Right atrium auricular region (tissue), 2 donors: Measurements from ENCODE around the gene KCNA3. TPM values are rescaled to one million over a fixed set of nuclear protein-coding genes. Genes with fewer than 3 reads are reported as not detected.

Experiments used
- DNase-seq: peaks from one replicate; pipeline ENCODE4 v3.0.0-alpha.2; 2019; ENCODE audit warnings: low spot score
- H3K27ac ChIP-seq, 2 donors: fragments of 200-600 bp; sonication (generic); 1 replicate in 1 of 2; 2 replicates in 1 of 2; pipeline ENCODE4 v1.5.1; 2016 to 2019
- H3K27me3 ChIP-seq, 2 donors: fragments of 200-600 bp; sonication (generic); one replicate each; pipeline versions ENCODE4 v1.5.1 to v1.6.0; 2017 to 2019
- H3K36me3 ChIP-seq: fragments of 200-600 bp; sonication (generic); one replicate; pipeline ENCODE4 v1.5.1; 2016
- H3K4me1 ChIP-seq, 2 donors: fragments of 200-600 bp; sonication (generic); one replicate each; pipeline versions ENCODE4 v1.5.1 to v1.6.0; 2017 to 2019
- H3K4me3 ChIP-seq, 2 donors: fragments of 200-600 bp; sonication (generic); 1 replicate in 1 of 2; 2 replicates in 1 of 2; pipeline ENCODE4 v1.5.1; 2017 to 2019; ENCODE audit warnings: mild to moderate bottlenecking in 1 of 2, moderate library complexity in 1 of 2
- H3K9me3 ChIP-seq, 2 donors: fragments of 200-600 bp; sonication (generic); one replicate each; pipeline ENCODE4 v1.5.1; 2019
- total RNA-seq, 2 donors: library from RNA; depleted of rRNA; stranded (reverse); fragments of >200 nt; gene quantifications; one replicate each; pipeline ENCODE4 v1.1.0, GENCODE V29; 2016
- TF ChIP-seq, protein P1 (sequence below), 2 donors: fragments of 200-600 bp; sonication (generic); IDR thresholded peaks; one replicate each; pipeline ENCODE4 v1.5.1; 2019; ENCODE audit warnings: antibody characterized with exemption in 2 of 2

The KCNA3 gene
- total RNA-seq, 2 donors from 2014 or later: 1.5 to 1.9 TPM

DNA sequence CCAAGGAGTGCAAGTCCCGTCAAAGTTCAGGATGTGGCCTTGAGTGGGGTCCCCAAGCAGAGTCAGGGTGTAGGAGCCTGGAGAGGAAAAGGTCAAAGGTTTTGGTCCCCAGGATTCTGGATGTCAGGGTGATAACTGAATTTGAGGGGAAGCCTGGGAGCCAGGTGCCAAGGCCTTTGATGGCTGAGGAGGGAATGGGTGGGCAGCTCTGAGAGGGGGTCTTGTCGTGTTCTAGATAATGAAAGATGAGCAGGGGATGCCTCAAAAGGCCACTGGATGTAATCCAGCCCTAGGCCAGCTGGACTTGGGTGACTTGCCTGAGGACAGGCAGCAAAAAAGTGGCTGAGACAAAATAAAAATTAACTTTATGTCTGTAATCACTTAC is 41.1 kb downstream of the KCNA3 start:
- DNase-seq: no peak
- TF ChIP-seq, protein P1, sequence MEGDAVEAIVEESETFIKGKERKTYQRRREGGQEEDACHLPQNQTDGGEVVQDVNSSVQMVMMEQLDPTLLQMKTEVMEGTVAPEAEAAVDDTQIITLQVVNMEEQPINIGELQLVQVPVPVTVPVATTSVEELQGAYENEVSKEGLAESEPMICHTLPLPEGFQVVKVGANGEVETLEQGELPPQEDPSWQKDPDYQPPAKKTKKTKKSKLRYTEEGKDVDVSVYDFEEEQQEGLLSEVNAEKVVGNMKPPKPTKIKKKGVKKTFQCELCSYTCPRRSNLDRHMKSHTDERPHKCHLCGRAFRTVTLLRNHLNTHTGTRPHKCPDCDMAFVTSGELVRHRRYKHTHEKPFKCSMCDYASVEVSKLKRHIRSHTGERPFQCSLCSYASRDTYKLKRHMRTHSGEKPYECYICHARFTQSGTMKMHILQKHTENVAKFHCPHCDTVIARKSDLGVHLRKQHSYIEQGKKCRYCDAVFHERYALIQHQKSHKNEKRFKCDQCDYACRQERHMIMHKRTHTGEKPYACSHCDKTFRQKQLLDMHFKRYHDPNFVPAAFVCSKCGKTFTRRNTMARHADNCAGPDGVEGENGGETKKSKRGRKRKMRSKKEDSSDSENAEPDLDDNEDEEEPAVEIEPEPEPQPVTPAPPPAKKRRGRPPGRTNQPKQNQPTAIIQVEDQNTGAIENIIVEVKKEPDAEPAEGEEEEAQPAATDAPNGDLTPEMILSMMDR (IDR thresholded peaks at IDR 0.05): no peak
- H3K27ac ChIP-seq: no peak overlapping the region
- no peak overlapping the region for H3K4me3 ChIP-seq
- no peaks in the 10 kb centered on the region for H3K27me3 ChIP-seq
- no peaks in the 10 kb centered on the region for H3K9me3 ChIP-seq
- no peaks in the 10 kb centered on the region for H3K36me3 ChIP-seq
- peaks cover 0 to 30% of the 10 kb centered on the region in 2 donors for H3K4me1 ChIP-seq

DNA sequence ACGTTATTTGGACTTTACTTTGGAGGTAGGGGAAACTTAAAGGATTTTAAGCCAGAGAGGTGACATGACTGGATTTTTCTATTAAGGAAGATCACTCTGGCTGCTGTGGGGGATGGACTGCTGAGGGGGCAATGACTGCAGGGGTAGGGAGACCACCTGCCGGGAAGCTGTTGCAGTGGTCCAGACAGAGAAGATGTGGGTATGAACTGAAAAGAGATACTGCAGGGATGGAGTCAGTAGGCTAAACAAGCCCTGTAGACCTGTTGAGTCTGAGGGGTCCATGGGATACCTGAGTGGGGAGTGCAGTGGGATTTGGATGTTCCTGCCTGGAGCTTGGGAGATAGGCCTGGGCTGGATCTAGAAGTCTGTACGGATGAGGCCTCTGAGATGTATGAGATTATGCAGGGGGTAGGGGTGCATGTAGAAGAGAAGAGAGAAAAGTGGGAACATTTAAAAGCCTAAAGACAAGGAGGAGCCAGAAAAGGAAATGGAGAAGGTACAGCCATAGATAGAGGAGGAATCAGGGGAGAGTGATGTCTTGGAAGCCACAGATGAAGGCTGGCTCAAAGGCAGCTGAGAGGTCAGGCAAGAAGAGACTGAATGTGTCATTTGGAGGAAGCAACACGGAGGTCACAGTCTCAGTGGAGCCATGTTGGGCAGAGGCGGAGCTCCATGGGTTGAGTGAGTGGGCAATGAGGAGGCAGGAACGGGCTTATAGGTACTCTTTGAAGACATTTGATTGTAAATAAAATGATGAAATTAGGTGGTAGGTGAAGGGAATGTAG is 42.7 kb downstream of the KCNA3 start:
- Histone ChIP-seq H3K27ac (no peak overlapping the region), H3K9me3 (no peaks in the 10 kb centered on the region), H3K27me3 (no peaks in the 10 kb centered on the region), H3K36me3 (no peaks in the 10 kb centered on the region), H3K4me1 (peaks cover 0 to 18% of the 10 kb centered on the region in 2 donors), H3K4me3 (no peak overlapping the region)
- no peak for DNase-seq
- TF ChIP-seq, protein P1 (IDR thresholded peaks at IDR 0.05): no peak

DNA sequence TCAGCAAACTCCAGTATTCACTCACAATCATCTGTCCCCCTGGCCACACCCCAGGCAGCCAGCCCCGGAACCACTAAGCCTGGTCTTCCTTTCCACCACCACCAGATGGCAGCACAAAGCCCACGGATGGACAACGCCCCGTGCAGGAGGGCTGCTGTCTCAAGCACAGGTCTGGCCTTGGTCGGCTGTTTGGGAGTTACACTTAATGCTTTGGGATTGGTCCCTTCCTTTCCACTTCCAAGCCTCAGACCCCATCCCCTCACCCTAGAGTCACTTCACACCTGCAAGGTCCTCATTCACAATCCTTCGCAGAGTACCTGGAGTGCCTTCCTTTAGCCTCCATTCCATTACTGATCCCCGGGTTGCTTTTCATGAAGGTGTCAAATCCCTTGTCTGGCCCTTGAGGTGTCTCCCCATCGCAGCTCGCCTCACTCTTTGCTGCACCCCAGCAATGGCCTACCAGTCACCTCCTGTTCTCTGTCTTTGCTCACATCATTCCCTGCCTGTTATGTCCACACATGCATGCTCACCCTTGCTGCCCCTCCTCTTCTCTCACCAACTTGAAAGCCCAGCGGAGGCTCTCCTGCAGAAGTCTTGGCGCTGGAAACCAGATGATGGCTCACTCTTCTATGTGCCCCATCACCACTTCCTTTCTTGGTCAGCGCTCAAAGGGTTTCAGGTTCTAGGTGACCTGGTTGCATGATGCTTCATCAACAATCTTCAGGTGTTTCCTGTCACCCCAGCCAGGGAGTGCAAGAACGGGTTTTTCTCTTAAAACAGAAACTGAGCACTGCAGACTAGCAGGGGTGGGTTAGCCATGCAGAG is 43.7 kb downstream of the KCNA3 start:
- no peaks in the 10 kb centered on the region for H3K27me3 ChIP-seq
- DNase-seq: no peak
- TF ChIP-seq, protein P1 (IDR thresholded peaks at IDR 0.05): peak; percentile 77 to 93
- H3K27ac ChIP-seq: no peak overlapping the region
- H3K36me3 ChIP-seq: no peaks in the 10 kb centered on the region
- no peak overlapping the region for H3K4me3 ChIP-seq
- no peaks in the 10 kb centered on the region for H3K9me3 ChIP-seq
- peaks cover 0 to 18% of the 10 kb centered on the region in 2 donors for H3K4me1 ChIP-seq

DNA sequence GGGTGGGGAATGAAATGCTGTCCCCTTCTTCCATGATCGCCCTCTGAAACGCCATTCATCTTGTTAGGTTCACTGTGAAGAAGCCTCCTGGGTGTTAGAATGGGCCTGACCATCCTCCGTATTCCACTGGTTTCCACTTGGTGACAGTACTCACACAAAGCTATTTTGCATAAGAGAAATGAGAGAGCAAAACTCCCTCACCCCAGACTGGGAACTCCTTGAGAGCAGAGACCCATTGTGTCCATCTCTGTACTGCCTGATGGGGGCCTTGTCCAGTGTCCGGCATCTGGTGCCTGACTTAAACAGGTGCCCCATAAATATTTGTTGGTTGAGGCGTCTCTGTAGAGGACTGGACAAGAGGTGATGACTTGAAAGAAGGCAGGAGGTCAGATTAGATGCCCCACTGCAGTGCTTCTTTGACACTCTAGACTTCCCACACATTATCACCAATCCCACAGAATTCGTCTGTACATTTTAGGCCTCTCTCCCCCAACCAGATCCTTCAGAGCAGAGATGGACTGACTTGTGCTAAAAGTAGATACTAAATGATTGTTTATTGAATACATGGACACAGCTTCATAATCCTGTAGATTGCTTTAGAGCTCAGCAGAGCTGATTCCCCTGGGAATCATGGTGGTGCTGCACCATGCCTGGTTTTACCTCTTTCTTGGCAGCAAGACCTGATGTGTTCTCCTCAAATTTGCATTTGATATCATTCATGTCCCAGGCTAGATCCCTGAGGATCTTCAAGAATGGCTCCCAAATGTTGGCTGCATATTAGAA is 46.2 kb downstream of the KCNA3 start:
- Histone ChIP-seq H3K9me3 (peaks cover 0 to 2% of the 10 kb centered on the region in 2 donors), H3K27ac (no peak overlapping the region), H3K27me3 (no peaks in the 10 kb centered on the region), H3K4me3 (no peak overlapping the region), H3K4me1 (peaks cover 0 to 2% of the 10 kb centered on the region in 2 donors), H3K36me3 (no peaks in the 10 kb centered on the region)
- TF ChIP-seq, protein P1 (IDR thresholded peaks at IDR 0.05): no peak
- DNase-seq: no peak

DNA sequence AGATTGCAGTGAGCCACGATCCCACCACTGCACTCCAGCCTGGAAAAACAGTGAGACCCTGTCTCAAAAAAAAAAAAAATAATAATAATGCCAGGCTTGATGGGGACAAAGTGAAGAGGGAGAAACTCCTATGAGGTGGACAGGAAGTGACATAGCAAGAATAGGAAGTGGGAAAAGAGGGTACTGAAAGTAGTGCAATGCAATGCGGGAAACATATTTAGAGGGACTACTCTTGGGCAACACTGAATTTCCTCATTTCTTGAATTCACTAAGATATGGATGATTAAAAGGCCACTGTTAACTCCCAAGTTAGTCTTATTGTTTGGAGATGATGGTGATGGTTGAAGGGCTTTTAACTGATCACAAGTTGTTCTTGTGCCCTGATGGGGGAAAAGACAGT is 47.0 kb downstream of the KCNA3 start:
- no peak for DNase-seq
- TF ChIP-seq, protein P1 (IDR thresholded peaks at IDR 0.05): no peak
- no peaks in the 10 kb centered on the region for H3K27me3 ChIP-seq

More for the DNA sequence above, 47.0 kb downstream of the KCNA3 start:
- Histone ChIP-seq H3K4me1 (no peaks in the 10 kb centered on the region), H3K36me3 (no peaks in the 10 kb centered on the region), H3K4me3 (no peak overlapping the region), H3K27ac (no peak overlapping the region), H3K9me3 (peaks cover 0 to 5% of the 10 kb centered on the region in 2 donors)
